Activated naive CD8-positive, alpha-beta T cell (primary cell): Measurements from ENCODE around the gene ZNF771.
A peak's percentile ranks its signal among the peaks of the same experiment; 100 is the strongest.

Experiments used
- H3K27ac Mint-ChIP-seq: one replicate; pipeline ENCODE4 v1.8.0; 2021; ENCODE audit warnings: mixed read lengths
- H3K27me3 Mint-ChIP-seq: one replicate; pipeline ENCODE4 v1.8.0; 2021; ENCODE audit warnings: mixed read lengths
- H3K36me3 Mint-ChIP-seq: one replicate; pipeline ENCODE4 v1.8.0; 2021; ENCODE audit warnings: mixed read lengths
- H3K4me1 Mint-ChIP-seq: one replicate; pipeline ENCODE4 v1.8.0; 2021; ENCODE audit warnings: low read depth, mixed read lengths
- H3K4me3 Mint-ChIP-seq: one replicate; pipeline ENCODE4 v1.8.0; 2021; ENCODE audit warnings: mild to moderate bottlenecking, mixed read lengths
- H3K9me3 Mint-ChIP-seq: one replicate; pipeline ENCODE4 v1.8.0; 2021; ENCODE audit warnings: low read depth, mixed read lengths

Gene ZNF771

DNA sequence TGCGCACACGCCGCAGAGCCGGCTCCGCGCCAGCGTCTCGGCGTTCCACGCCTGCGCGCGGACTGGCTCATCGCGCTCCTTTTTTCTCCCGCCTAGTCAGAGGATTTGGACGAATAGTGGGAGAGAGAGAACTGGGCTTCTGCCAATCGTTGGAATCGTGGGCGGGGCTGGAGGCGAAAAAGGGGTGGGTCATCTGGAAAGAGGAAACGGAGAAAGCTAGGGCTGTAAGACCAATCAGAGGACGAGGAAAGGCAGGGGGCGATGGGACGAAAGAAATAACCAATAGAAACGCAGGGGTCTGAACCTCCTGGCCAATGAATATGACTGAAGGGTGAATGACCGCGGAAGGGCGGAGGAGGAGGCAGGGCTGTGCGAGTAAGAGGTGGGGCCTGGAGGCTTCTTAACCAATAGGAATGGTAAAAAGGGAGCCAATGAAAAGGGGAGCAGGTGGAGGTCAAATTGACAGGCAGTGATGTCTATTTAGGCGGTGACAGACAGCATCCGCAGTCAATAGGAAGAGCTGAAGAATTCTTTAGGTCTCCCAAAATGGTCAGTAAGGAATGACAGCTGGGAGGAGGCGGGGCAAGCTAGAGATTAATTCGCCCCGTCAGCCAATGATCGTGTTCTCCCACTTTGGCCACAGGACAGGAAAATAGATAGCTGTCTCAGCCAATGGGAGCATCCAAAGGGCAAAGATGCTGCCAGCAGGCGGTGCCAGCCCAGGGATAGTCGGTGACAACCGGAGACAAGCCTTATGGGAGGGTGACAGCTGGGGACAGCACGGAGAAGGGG lies 36.8 kb upstream of the ZNF771 start, which contains the start of gene TBC1D10B:
Gene TBC1D10B, minus strand, starts transcription at position 39 of the 792 bp plus-strand sequence. CDS start 311 bp downstream, outside the sequence.
- Mint-ChIP-seq H3K27ac (peak within 1 kb of the TSS; percentile 91), H3K27me3 (no peaks in the 10 kb centered on the region), H3K4me1 (peaks cover 46% of the 10 kb centered on the region), H3K36me3 (no peaks in the 10 kb centered on the region), H3K9me3 (no peaks in the 10 kb centered on the region), H3K4me3 (peak within 1 kb of the TSS; percentile 92)

DNA sequence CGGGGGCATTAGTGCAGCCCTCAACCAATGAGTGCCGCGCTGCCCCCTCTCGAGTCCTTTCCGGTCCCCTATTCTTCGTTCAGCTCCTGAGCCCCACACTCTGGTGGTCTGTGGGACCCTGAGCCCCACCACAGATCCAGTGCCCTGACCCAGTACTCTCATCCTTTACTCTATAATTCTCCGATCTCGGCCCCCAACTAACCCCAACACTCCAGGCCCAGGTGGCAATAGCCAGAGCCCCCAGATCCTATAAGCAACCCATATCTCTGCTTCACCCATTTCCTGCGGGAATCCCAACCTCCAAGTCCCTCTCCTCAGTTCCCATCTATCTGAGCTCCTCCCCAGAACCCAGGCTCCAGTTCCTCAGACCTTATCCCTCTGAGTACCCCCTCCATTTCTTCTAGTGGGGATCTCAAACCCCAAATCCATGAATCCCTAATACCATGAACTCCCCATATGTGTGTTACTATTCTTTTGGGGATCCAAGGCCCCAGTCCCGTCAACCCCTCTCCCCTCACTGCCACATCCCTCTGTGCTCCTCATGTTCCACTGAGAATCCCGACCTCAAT lies 36.1 kb upstream of the ZNF771 start:
- Mint-ChIP-seq H3K4me1 (peaks cover 44% of the 10 kb centered on the region), H3K36me3 (no peaks in the 10 kb centered on the region), H3K4me3 (peak overlapping the region; percentile 76), H3K27me3 (no peaks in the 10 kb centered on the region), H3K9me3 (no peaks in the 10 kb centered on the region), H3K27ac (peak overlapping the region; percentile 91)

DNA sequence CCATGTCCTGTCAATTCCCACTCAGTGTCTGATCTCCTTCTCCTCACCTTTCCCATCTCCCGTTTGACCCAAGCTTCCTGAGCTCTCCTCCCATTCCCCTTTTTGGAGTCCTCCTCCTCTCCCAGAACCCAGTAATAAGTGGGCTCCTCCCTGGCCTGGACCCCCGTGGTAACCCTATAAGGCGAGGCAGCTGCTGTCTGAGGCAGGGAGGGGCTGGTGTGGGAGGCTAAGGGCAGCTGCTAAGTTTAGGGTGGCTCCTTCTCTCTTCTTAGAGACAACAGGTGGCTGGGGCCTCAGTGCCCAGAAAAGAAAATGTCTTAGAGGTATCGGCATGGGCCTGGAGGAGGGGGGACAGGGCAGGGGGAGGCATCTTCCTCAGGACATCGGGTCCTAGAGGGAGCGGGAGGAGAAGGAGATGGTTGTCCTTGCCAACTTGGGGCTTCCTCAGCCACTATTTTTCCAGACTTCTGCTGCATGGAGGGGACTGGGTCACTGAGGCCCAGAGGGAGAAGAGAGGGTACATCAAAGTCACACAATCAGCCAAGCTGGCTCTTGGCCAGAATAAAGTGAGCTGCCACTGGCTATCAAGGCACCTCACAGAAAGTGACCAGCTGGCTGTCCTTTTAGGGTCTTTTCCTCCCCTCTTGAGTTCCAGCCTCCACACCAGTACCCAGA lies 35.2 kb upstream of the ZNF771 start:
- H3K36me3 Mint-ChIP-seq, result no peaks in the 10 kb centered on the region
- H3K27me3 Mint-ChIP-seq, result no peaks in the 10 kb centered on the region
- peak overlapping the region; percentile 76 for H3K4me3 Mint-ChIP-seq
- H3K9me3 Mint-ChIP-seq, result no peaks in the 10 kb centered on the region
- H3K27ac Mint-ChIP-seq, result peak overlapping the region; percentile 91
- peaks cover 38% of the 10 kb centered on the region for H3K4me1 Mint-ChIP-seq

DNA sequence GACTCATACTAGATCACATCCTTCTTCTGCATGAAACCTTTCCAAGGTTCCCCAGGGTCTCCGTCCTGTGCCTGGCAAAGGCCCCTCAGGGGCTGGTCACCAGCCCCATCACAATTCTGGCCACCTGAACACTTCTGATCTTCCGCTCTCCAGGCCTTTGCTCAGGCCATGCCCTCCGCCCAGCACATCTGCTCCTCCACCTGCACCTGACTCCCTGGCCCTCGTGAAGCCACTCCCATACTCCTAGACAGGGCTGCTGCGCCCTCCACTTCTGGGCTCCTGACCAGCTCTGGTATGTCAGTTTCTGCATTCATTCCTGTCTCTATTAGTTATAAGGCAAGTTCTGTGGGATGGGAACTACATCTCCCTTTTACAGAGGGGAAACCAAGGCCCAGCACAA lies 34.7 kb upstream of the ZNF771 start:
- Mint-ChIP-seq H3K27ac (peak overlapping the region; percentile 76), H3K9me3 (no peaks in the 10 kb centered on the region), H3K27me3 (no peaks in the 10 kb centered on the region), H3K4me1 (peaks cover 38% of the 10 kb centered on the region), H3K4me3 (no peak overlapping the region), H3K36me3 (no peaks in the 10 kb centered on the region)

DNA sequence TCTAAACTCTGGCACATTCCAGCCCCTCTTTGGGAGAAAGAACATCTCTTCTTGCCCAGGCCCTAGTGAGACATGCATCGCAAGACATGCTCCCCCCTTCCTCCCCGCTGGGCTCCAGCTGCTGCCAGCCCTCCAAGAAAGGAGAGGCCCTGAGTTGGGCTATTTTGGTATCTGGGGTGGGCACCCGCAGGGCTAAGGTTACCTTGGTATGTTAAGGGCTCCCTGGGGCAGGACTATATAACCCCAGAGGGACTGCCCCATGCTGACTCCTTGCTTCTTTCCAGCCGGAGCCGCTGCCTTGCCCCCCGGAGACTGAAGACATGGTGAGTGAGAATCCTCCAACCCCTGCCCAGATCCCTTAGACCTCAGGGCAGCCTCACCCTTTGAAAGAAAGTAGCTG lies 32.9 kb upstream of the ZNF771 start, which contains the start of gene MYL11:
Gene MYL11, plus strand, starts transcription at position 265 of the 400 bp plus-strand sequence. Its CDS starts 56 bp downstream, at position 321.
- Mint-ChIP-seq H3K27me3 (no peaks in the 10 kb centered on the region), H3K9me3 (no peaks in the 10 kb centered on the region), H3K36me3 (peaks cover 2% of the 10 kb centered on the region), H3K4me3 (no peak within 1 kb of the TSS), H3K4me1 (peaks cover 31% of the 10 kb centered on the region), H3K27ac (peak within 1 kb of the TSS; percentile 70)

DNA sequence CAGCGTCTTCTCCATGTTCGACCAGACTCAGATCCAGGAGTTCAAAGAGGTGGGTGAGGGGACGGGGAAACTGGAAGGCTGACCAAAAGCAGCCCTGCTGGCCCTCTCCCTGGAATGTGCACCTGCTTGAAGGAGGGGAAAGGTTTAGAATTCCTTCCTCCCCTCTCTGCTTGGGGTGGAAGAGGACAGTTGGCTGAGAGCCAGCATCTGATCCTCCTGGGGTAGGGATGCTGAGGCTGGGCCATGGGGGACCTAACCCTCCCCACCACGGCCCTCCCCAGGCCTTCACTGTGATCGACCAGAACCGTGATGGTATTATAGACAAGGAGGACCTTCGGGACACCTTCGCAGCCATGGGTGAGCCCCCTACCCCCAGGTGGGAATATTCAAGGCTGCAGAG lies 31.5 kb upstream of the ZNF771 start:
- Mint-ChIP-seq H3K27ac (peak overlapping the region; percentile 70), H3K4me1 (peaks cover 42% of the 10 kb centered on the region), H3K9me3 (no peaks in the 10 kb centered on the region), H3K36me3 (peaks cover 6% of the 10 kb centered on the region), H3K4me3 (no peak overlapping the region), H3K27me3 (no peaks in the 10 kb centered on the region)

DNA sequence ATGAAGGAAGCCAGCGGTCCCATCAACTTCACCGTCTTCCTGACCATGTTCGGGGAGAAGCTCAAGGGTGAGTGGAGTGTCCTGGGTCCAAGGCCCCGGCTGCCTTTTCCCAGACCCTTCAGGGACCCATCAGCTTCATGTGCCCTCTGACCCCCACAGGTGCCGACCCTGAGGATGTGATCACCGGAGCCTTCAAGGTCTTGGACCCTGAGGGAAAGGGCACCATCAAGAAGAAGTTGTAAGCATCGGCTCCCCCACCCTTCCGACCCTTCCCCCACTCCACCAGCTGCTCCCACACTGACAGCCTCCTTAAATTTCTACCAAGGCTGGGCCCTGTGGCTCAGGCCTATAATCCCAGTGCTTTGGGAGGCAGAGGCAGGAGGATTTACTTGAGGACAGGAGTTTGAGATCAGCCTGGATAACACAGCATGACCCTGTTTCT lies 30.9 kb upstream of the ZNF771 start:
- Mint-ChIP-seq H3K9me3 (no peaks in the 10 kb centered on the region), H3K4me1 (peaks cover 42% of the 10 kb centered on the region), H3K4me3 (peak overlapping the region; percentile 94), H3K27ac (peak overlapping the region; percentile 99), H3K27me3 (no peaks in the 10 kb centered on the region), H3K36me3 (peaks cover 6% of the 10 kb centered on the region)

DNA sequence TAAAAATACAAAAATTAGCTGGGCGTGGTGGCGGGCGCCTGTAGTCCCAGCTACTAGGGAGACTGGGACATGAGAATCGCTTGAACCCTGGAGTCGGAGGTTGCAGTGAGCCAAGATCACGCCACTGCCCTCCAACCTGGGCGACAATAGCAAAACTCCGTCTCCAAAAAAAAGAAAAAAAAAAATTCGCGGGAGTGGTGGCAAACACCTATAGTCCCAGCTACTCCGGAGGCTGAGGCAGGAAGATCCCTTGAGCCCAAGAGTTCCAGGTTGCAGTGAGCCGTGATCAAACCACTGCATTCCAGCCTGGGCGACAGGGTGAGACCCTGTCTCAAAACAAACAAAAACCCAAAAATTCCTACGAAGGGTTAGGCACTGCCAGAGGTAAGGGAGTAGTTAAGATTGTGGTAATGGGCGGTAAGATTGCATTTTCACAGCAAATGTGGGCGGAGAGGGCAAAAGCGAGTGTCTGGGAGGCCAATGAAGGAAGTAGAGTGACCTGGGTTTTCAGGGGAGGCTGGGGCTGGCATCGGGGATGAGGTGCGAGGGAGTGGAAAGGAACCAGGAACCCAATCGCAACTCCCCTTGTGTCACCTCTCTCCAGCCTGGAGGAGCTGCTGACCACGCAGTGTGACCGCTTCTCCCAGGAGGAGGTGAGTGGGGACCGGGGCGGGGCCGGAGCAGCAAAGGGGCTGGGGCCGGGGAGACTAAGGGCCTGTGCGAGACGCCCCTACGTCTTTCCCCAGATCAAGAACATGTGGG lies 30.2 kb upstream of the ZNF771 start:
- Mint-ChIP-seq H3K9me3 (no peaks in the 10 kb centered on the region), H3K27me3 (no peaks in the 10 kb centered on the region), H3K36me3 (peaks cover 6% of the 10 kb centered on the region), H3K4me1 (peaks cover 40% of the 10 kb centered on the region), H3K27ac (peak overlapping the region; percentile 99), H3K4me3 (peak overlapping the region; percentile 94)

DNA sequence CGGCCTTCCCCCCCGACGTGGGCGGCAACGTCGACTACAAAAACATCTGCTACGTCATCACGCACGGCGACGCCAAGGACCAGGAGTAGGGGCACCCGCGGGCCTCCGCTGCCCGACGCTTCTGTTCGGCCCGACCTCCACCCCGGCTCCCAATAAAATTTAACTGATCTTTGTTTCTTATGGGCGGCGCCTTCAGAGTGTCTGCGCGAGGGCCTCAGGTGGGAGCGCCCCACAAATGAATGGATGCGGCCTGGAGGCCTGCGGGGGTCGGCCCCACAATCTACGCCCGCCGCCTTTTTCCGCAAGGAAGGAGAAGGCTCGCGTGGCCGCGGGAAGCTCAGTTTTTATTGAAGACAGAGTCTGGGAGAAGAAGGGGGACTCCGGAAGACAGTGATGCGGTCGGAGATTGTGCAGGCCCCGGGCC lies 29.6 kb upstream of the ZNF771 start:
- H3K27me3 Mint-ChIP-seq, result no peaks in the 10 kb centered on the region
- peak overlapping the region; percentile 94 for H3K4me3 Mint-ChIP-seq
- peak overlapping the region; percentile 99 for H3K27ac Mint-ChIP-seq
- H3K9me3 Mint-ChIP-seq, result no peaks in the 10 kb centered on the region
- peaks cover 43% of the 10 kb centered on the region for H3K4me1 Mint-ChIP-seq
- peaks cover 6% of the 10 kb centered on the region for H3K36me3 Mint-ChIP-seq

DNA sequence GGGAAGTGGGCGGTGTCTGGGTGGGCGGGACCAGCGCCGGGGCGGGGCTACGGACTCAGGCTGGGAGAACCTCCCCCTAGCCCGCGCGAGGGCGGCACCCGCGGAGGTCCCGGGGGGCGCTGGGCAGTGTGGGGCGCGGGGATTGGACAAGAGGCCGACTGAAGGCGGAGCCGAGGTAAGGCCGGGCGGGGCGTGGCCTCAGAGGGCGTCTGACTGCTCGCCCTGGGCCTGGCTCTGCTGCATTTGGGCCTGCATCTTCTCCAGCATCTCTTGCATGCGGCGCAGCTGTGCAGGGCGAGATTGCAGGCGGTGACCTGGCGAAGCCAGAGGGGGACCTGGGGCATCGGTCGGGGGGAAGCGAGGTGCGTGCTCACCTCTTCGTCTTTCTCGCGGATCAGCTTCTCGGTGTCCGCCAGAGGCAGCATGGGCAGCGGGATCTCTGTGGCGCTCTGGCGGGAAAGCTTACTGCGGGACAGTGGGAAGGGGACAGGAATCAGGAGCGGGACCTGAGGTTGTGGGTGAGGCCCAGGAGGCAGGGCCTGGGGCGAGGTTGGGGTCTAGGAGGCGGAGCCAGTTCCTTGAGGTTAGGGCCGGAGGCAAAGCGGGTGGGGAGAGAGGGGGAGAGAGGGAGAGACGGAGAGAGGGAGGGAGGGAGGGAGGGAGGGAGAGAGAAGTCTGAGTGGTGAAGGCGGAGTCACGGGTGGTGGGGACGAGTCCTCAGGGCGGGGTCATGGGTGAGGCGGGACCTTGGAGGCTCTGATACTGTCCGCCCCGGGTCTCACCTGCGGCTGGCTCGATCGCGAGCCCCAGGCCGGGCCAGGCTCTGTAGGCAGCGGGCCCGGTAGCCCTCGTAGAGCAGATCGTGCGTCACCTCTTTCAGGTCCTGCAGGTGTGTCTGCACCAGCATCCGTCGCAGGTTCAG lies 28.9 kb upstream of the ZNF771 start:
- peak overlapping the region; percentile 94 for H3K4me3 Mint-ChIP-seq
- no peaks in the 10 kb centered on the region for H3K27me3 Mint-ChIP-seq
- peaks cover 6% of the 10 kb centered on the region for H3K36me3 Mint-ChIP-seq
- peak overlapping the region; percentile 99 for H3K27ac Mint-ChIP-seq
- H3K4me1 Mint-ChIP-seq, result peaks cover 46% of the 10 kb centered on the region
- no peaks in the 10 kb centered on the region for H3K9me3 Mint-ChIP-seq

DNA sequence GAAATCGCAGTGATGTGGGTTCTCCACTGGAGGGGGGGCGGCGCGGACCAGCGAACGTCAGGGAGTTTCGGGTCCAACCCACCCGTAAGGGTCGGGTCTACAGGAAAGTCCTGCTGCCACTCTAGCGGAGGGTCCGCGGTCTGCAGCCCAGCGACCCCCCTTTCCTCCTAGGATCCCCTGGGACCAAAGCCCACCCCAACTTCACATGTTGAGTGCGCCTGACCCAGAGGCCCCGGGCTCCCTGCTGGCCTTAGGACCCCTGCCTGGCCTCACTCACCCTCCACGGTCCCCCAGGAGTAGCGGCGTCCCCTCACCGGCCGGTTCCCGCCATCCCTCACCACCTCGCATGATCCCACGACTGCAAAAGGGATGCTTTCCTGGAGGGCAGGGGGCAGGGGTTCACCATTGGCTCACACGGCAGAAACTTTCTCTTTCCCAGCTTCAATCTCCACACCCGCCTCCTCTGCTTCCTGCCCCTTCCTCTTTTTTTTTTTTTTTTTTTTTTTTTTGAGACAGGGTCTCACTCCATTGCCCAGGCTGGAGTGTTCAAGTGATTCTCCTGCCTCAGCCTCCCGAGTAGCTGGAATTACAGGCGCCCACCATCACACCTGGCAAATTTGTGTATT lies 28.1 kb upstream of the ZNF771 start:
- Mint-ChIP-seq H3K36me3 (peaks cover 6% of the 10 kb centered on the region), H3K4me3 (peak overlapping the region; percentile 94), H3K27me3 (no peaks in the 10 kb centered on the region), H3K27ac (peak overlapping the region; percentile 75), H3K4me1 (peaks cover 50% of the 10 kb centered on the region), H3K9me3 (no peaks in the 10 kb centered on the region)

DNA sequence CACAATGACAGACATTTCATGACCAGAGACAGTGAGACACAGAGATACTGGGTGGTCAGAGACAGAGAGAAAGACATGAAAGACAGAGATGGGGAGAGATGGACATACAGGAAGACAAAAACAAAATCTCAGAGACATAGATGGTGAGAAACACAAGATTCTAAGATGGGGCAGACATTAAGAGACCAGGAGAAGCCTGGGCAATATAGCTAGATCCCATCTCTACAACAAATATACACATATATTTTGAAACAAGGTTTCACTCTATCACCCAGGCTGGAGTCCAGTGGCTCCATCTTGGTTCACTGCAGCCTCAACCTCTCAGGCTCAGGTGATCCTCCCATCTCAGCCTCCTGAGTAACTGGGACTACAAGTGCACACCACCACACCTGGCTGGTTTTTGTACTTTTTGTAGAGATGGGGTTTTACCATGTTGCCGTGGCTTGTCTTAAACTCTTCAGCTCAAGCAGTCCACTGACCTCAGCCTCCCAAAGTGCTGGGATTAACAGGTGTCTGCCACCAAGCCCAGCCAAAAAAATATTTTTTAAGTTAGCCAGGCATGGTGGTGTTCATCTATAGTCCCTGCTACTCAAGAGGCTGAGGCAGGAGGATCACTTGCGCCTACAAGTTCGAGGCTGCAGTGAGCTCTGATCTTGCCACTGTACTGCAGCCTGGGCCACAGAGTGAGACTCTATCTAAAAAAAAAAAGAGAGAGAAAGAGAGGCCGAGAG lies 27.2 kb upstream of the ZNF771 start:
- H3K4me1 Mint-ChIP-seq, result peaks cover 52% of the 10 kb centered on the region
- peak overlapping the region; percentile 94 for H3K4me3 Mint-ChIP-seq
- peaks cover 6% of the 10 kb centered on the region for H3K36me3 Mint-ChIP-seq

DNA sequence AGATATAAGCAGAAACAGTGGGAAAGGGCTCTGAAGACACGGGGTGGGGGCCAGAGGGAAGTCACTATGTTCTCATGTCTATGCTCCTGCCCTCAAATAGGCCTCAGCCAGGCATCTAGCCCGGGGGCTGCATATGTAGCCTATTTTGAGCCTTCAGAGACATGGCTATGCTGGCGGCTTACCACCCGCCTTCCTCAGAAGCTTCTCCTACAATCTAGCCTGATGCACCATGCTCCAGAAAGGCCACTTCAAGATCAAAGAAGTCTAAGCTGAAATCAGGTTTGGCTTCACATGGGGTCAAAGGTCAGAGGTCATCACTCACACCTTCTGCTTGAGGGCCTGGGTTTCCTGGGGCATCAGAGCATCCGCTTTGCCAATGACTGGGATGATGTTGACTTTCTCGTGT lies 26.6 kb upstream of the ZNF771 start:
- Mint-ChIP-seq H3K9me3 (no peaks in the 10 kb centered on the region), H3K4me3 (peak overlapping the region; percentile 94), H3K27me3 (no peaks in the 10 kb centered on the region), H3K36me3 (peaks cover 6% of the 10 kb centered on the region), H3K27ac (peak overlapping the region; percentile 76), H3K4me1 (peaks cover 54% of the 10 kb centered on the region)

More for the DNA sequence above, 27.2 kb upstream of the ZNF771 start:
- H3K27ac Mint-ChIP-seq, result peak overlapping the region; percentile 76
- H3K27me3 Mint-ChIP-seq, result no peaks in the 10 kb centered on the region
- no peaks in the 10 kb centered on the region for H3K9me3 Mint-ChIP-seq
